Endothelial cell of umbilical vein (primary cell): ENCODE measurements around the gene ULK1. TPM values are rescaled to one million over a fixed set of nuclear protein-coding genes. Genes with fewer than 3 reads are reported as not detected.

Experiments used
- BruUV-seq: library from RNA; stranded (reverse); fragments of 400-500 nt; replicated peaks from 2 replicates; lab custom pipeline; 2021; lab: Mats Ljungman, UMichigan
- CTCF ChIA-PET: fragments of 300-600, 350-600 bp; sonication (Branson Sonifier 250); formaldehyde crosslinking; loops from one replicate; lab custom pipeline; 2021; ENCODE audit warnings: antibody characterized with exemption, inconsistent platforms; lab: Charles Lee
- POLR2A ChIA-PET: fragments of 300-600, 350-600 bp; sonication (Branson Sonifier 250); formaldehyde crosslinking; loops from one replicate; lab custom pipeline; 2021; ENCODE audit warnings: antibody characterized with exemption, inconsistent platforms; lab: Charles Lee
- DNase-seq: peaks from one replicate; pipeline ENCODE4 v3.0.0-alpha.2; 2011; ENCODE audit warnings: low read depth, low spot score
- FAIRE-seq: peaks from 2 replicates; lab custom pipeline; 2011; peaks lifted over from hg19 to GRCh38; lab: Jason Lieb, UNC
- H2AFZ ChIP-seq: 2 replicates; pipeline ENCODE4 v1.6.0; 2012; ENCODE audit warnings: low read depth, low read length, control low read depth, inconsistent platforms
- H3K27ac ChIP-seq: 2 replicates; pipeline ENCODE4 v1.5.1; 2011; ENCODE audit warnings: low read depth, mild to moderate bottlenecking, control low read depth, low read length, moderate library complexity; ENCODE audit not compliant: insufficient read depth
- H3K27me3 ChIP-seq, 2 experiments: 2 replicates each; pipeline versions ENCODE4 v1.6.0 to v1.6.1; 2011; ENCODE audit warnings: low read length in 2 of 2, mixed read lengths in 1 of 2; ENCODE audit not compliant: control insufficient read depth in 2 of 2, insufficient read depth in 2 of 2
- H3K36me3 ChIP-seq, 2 experiments: 2 replicates in 1 of 2; 3 replicates in 1 of 2; pipeline ENCODE4 v1.5.1; 2011; ENCODE audit warnings: low read length in 2 of 2, mild to moderate bottlenecking in 1 of 2, moderate library complexity in 1 of 2; ENCODE audit not compliant: control insufficient read depth in 2 of 2, insufficient read depth in 2 of 2; ENCODE audit errors: extremely low read depth in 1 of 2
- H3K4me1 ChIP-seq: 3 replicates; pipeline ENCODE4 v1.5.1; 2011; ENCODE audit warnings: mild to moderate bottlenecking, low read length; ENCODE audit not compliant: control insufficient read depth, insufficient read depth; ENCODE audit errors: extremely low read depth
- H3K4me2 ChIP-seq: 2 replicates; pipeline ENCODE4 v1.6.1; 2011; ENCODE audit warnings: low read length, control low read depth, mixed read lengths; ENCODE audit not compliant: insufficient read depth
- H3K4me3 ChIP-seq, 3 experiments: fragments of 200-600 bp in 1 of 3; sonication (generic), shearing (Covaris generic) in 1 of 3; replicated peaks in 1 of 3; 2 replicates each; pipeline ENCODE4 v1.5.1; 2011 to 2016; ENCODE audit warnings: control low read depth in 3 of 3, low read length in 3 of 3, mild to moderate bottlenecking in 2 of 3, inconsistent platforms in 1 of 3, low read depth in 1 of 3, moderate library complexity in 1 of 3; ENCODE audit not compliant: insufficient read depth in 1 of 3
- H3K79me2 ChIP-seq: 2 replicates; pipeline ENCODE4 v1.6.0; 2012; ENCODE audit warnings: low read length, inconsistent platforms; ENCODE audit not compliant: control insufficient read depth, insufficient read depth
- H3K9ac ChIP-seq: replicated peaks from 2 replicates; pipeline ENCODE3; 2011; ENCODE audit warnings: low read length, control low read depth; ENCODE audit not compliant: insufficient read depth; ENCODE audit errors: extremely low read depth
- H3K9me1 ChIP-seq: replicated peaks from 3 replicates; pipeline ENCODE4 v1.6.0; 2011; ENCODE audit warnings: mild to moderate bottlenecking, low read length; ENCODE audit not compliant: control insufficient read depth, insufficient read depth; ENCODE audit errors: extremely low read depth
- H3K9me3 ChIP-seq: replicated peaks from 2 replicates; pipeline ENCODE4 v1.5.1; 2012; ENCODE audit warnings: low read length, inconsistent platforms; ENCODE audit not compliant: control insufficient read depth, insufficient read depth
- H4K20me1 ChIP-seq: replicated peaks from 2 replicates; pipeline ENCODE3; 2011; ENCODE audit warnings: mild to moderate bottlenecking, low read length; ENCODE audit not compliant: control insufficient read depth, insufficient read depth; ENCODE audit errors: extremely low read depth
- CTCF ChIP-seq, 2 donors: IDR thresholded peaks; 1 replicate in 1 of 2; 2 replicates in 1 of 2; pipeline ENCODE4 v1.5.1; 2011; ENCODE audit warnings: low read length in 2 of 2, mild to moderate bottlenecking in 2 of 2, moderate library complexity in 2 of 2, control low read depth in 1 of 2, inconsistent platforms in 1 of 2, low read depth in 1 of 2; ENCODE audit not compliant: insufficient read depth in 1 of 2; ENCODE audit errors: extremely low read depth in 1 of 2
- EZH2 ChIP-seq: IDR thresholded peaks from 2 replicates; pipeline ENCODE4 v1.6.1; 2012; ENCODE audit warnings: borderline replicate concordance, low read depth, mild to moderate bottlenecking, moderate library complexity, low read length, inconsistent platforms; ENCODE audit not compliant: severe bottlenecking
- FOS ChIP-seq: IDR thresholded peaks from 2 replicates; pipeline ENCODE4 v1.6.1; 2011; ENCODE audit warnings: mild to moderate bottlenecking, low read length, moderate library complexity, borderline replicate concordance; ENCODE audit not compliant: insufficient read depth
- GATA2 ChIP-seq: IDR thresholded peaks from 2 replicates; pipeline ENCODE4 v1.7.0; 2011; ENCODE audit warnings: low read depth, mild to moderate bottlenecking, moderate library complexity, mixed read lengths, low read length; ENCODE audit not compliant: insufficient read length, insufficient read depth
- JUN ChIP-seq: IDR thresholded peaks from 2 replicates; pipeline ENCODE4 v1.6.1; 2011; ENCODE audit warnings: borderline replicate concordance, low read depth; ENCODE audit not compliant: insufficient read length, insufficient read depth
- MAX ChIP-seq: IDR thresholded peaks from 2 replicates; pipeline ENCODE4 v1.6.1; 2011; ENCODE audit not compliant: insufficient read depth, insufficient read length
- POLR2A ChIP-seq: IDR thresholded peaks from 2 replicates; pipeline ENCODE4 v1.6.1; 2012; ENCODE audit warnings: low read depth, mild to moderate bottlenecking, control low read depth, low read length
- dilution Hi-C: fragments of 300-500 bp; cut with MboI; formaldehyde crosslinking; loops from one replicate; pipeline ENCODE4 v1.15.0; 2019; ENCODE audit warnings: low sequenced_read_pairs; ENCODE audit not compliant: extremely low pct_ligation_motif_present
- intact Hi-C: fragments of 100-400 bp; cut with micrococcal nuclease; formaldehyde crosslinking; loops from one replicate; pipeline ENCODE4 v1.10.0; 2022
- polyA plus RNA-seq, 4 experiments: library from polyadenylated mRNA; depleted of rRNA in 3 of 4; stranded (reverse) in 3 of 4; unstranded in 1 of 4; fragments of >200 nt; gene quantifications; 2 replicates each; pipeline versions ENCODE4 v1.2.1 to v1.2.3, GENCODE V29; 2011 to 2012; ENCODE audit warnings: missing spikeins in 1 of 4
- total RNA-seq: library from RNA; stranded (reverse); gene quantifications from 2 replicates; pipeline ENCODE4 v1.2.3, GENCODE V29; 2021

The ULK1 gene
- total and polyA plus RNA-seq, 2 donors (not counting 3 experiments of a cell fraction or from before 2014, with no cell fraction given): 14.4 to 38.2 TPM

- DNase-seq (no peak), FAIRE-seq (no peak)
- Histone ChIP-seq H3K4me2 (no peak overlapping the region), H3K9ac (no peak overlapping the region), H3K9me3 (no peaks in the 10 kb centered on the region), H3K4me3 (no peak overlapping the region), H3K27me3 (no peaks in the 10 kb centered on the region), H3K4me1 (no peaks in the 10 kb centered on the region), H3K9me1 (no peaks in the 10 kb centered on the region), H2AFZ (no peak overlapping the region), H3K79me2 (no peaks in the 10 kb centered on the region), H3K27ac (no peak overlapping the region), H4K20me1 (no peaks in the 10 kb centered on the region), H3K36me3 (no peaks in the 10 kb centered on the region)
- no TSS peak for BruUV-seq
- intact Hi-C loops: no loop called here
- ChIA-PET POLR2A (no interaction called here), CTCF (no interaction called here)
- dilution Hi-C loops: no loop called here
- no peak for TF ChIP-seq CTCF (IDR thresholded peaks at IDR 0.05; ENCODE audit: extremely low read depth in 1 of 2, insufficient read depth in 1 of 2, low read depth in 1 of 2, low read length in 2 of 2)
- TF ChIP-seq JUN: no peak
- TF ChIP-seq FOS: no peak
- no peak for TF ChIP-seq GATA2
- no peak for TF ChIP-seq MAX
- no peak for TF ChIP-seq POLR2A
- TF ChIP-seq EZH2: no peak
Observed at GRCh38 chr12:131867471-131867870, 27.0 kb upstream of the ULK1 start.
